HG02623 (cell line): ENCODE results near the gene ASB4.
A peak's percentile ranks its signal among the peaks of the same experiment; 100 is the strongest.
"Not testable (repeated sequence)": the region's sequence is repeated elsewhere in the genome, so short reads cannot be mapped to it uniquely, and the experiment has no call there.

Experiments
- ATAC-seq: cut with Tn5 transposase; IDR thresholded peaks from one replicate; pipeline ENCODE4 v1.9.1; 2021; ENCODE audit warnings: moderate library complexity; ENCODE audit not compliant: unreplicated experiment

ASB4 gene, protein sequence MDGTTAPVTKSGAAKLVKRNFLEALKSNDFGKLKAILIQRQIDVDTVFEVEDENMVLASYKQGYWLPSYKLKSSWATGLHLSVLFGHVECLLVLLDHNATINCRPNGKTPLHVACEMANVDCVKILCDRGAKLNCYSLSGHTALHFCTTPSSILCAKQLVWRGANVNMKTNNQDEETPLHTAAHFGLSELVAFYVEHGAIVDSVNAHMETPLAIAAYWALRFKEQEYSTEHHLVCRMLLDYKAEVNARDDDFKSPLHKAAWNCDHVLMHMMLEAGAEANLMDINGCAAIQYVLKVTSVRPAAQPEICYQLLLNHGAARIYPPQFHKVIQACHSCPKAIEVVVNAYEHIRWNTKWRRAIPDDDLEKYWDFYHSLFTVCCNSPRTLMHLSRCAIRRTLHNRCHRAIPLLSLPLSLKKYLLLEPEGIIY

DNA sequence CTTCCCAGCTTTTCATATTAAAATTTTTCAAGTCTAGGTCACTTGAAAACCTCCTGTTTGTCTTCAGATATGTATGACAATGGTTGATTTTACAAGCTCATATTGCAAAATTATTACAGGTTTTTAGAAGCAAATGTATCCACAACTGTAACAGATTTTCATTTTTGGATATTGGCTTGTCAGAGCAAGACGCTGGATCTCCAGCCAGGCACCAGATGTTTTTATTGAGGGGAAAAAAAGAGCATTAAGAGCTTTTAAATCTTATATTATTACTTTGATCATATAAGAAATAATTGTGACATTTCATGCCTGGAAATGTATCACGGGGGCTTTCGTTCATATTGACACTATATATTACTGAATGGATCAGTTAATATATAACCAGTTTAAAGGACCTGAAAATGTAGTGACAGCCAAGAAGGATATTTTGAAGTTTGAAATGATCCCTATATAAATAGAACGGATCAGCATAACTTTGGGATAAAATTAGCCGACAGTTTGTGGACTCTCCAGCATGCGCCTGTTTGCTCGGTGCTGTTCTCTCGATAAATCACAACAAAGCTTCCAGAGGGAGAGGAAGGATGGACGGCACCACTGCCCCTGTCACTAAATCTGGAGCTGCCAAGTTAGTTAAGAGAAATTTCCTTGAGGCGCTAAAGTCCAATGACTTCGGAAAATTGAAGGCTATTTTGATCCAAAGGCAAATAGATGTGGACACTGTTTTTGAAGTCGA, at the start of gene ASB4:
Gene ASB4 (plus strand): TSS at position 553 of the 733 bp plus-strand sequence. CDS start 29 bp downstream, at position 582.
- no peak for ATAC-seq

DNA sequence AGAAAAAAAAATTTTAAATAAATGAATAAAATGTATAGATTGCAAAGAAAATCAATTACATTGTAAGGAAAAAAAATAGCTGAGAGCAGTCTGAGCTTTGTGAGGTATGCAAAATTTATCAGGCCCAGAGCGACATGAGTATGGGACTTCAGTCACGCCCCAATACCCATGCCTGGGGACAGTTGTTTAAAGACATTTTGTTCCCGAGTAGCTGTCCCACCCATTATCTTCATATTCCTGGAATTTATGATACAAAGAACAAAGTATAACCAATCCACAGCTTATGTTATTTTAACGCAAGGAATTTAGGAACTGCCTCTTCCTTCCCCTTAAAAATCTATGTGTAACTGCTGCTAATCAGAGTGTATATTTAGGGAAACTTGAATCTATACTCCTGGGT, 49.3 kb upstream of the ASB4 start:
- no peak for ATAC-seq

DNA sequence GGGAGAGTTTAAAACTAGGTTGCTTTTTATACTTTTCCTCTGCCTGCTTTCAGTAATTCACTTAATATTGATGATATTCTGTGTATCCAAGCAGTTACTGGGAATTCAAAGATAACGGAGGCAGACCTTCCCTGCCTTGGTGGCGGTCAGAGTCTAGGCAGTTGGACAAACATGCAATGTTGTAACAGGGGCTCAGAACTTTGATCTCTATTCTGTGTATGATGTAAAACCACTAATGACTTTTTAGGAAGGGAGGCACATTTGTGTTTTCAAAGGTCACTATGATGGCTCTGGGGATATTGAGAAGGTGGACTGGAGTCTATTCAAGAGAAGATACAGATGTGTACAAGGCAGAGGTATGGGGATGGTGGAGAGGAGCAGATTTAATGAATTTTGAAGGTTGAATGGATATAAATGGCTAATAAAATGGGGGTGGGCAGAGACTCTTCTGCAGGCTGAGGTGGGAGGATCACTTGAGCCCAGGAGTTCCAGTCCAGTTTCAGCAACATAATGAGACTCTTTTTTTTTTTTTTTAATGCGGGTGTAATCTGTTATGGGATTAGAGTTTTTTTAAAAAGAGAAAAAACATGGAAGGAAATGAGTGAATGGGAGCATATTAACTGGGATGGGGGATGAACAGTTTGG, 45.2 kb upstream of the ASB4 start:
- ATAC-seq = no peak

DNA sequence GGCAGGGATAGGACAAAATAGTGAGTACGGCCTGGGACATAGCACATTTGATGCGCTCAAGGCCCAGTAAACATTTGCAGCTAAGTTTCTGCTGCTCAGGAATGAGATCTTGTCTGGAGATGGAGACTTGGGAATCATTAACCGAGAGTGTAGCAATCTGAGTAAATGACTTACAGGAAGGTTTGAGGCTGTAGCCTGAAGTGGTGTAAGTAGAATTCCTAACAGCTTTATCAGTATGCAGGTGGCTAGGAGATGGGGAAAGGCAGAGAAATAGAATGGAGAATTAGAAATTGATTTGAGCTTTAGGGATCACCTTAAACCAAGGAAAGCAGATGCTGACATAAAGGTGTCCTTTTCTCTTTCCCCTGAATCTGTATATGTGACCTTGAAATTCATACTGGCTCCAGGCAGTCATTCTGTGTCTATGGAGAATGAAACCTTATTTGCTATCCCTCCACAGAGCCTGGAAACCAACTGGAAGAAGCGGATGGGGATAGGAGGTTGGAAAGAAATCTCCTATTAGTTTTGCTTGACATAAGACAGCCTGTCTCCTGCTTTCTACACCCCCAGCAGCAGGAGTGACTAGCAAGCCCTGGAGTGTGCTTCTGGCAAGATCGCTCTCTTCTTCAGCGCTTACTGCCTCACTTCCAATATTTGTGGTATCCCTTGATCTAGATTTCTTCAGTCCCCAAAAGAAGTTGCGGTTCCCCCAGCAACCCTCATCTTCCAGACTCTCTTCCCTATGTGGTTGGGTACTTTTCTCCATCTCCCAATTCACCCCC, 44.5 kb upstream of the ASB4 start:
- no peak for ATAC-seq

DNA sequence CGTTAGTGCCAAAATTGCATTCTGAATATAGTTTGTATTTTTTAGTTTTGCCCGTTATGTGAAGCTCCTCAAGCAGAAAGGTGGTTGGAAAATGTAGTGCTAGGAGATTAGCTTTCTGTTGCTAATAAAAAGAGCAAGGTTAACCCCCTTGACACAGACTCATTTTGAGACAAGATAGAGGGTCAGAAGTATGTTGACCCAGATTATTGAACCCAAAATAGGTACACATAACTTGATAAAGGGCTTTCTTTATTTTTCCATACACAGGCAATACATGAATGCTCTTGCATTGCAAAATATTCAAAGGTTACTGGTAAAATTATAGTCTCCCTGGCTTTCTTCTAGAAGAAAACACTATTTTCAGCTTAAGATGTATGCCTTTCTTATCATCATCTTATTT, 40.9 kb upstream of the ASB4 start:
- ATAC-seq = no peak

DNA sequence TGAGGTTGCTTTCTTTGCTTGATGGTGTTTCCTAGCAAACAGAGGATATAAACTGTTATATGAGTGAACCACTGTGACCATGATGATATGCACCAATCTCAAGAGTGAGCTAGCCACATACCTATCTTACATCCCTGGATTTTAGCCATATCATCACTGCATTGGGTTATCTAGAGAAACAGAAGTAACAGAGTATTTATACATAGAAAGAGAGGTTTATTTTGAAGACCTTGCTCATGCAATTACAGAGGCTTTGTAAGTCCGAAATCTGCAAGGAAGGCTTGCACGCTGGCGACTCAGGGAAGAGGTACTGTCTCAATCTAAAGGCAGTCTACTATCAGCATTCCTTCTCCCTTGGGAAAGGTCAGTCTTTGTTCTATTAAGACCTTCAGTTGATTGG, 39.1 kb upstream of the ASB4 start:
- ATAC-seq = no peak

DNA sequence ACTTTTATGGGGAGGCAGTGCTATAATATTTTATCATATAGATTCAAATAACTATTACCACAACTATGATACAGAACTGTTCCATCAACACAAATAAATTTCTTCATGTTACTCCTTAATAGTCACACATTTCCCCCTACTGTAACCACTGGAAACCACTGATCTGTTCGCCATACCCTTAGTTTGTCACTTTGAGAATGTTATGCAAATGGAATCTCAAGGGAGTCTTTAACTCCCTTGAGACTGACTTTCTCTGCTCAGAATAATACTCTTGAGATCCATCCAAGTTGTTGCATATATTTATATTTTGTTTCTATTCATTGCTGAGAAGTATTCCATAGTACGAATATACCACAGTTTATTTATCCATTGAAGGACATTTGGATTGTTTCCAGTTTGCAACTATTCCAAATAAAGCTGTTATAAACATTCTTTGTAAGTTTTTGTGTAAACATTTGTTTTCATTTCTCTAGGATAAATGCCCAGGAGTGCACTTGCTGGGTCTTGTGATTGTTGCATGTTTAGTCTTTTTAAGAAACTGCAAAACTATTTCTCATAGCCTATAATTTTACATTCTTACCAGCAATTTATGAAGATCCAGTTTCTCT, 31.2 kb upstream of the ASB4 start:
- no peak for ATAC-seq

DNA sequence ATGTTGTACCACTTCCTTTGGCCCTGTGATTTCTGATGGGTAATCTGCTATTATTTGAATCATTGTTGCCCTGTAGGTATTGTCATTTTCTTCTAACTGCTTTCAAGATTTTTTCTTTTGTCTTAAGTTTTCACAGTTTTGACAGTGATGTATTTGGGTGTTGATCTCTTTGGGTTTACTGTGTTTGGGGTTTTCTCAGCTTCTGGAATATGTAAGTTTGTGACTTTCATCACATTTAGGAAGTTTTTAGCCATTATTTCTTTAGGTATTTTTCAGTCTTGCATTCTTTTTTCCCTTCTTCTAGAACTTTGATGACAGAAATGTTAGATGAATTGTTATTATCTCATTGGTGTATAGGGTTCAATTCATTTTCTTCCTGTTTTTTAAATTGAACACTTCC, 27.8 kb upstream of the ASB4 start:
- no peak for ATAC-seq

DNA sequence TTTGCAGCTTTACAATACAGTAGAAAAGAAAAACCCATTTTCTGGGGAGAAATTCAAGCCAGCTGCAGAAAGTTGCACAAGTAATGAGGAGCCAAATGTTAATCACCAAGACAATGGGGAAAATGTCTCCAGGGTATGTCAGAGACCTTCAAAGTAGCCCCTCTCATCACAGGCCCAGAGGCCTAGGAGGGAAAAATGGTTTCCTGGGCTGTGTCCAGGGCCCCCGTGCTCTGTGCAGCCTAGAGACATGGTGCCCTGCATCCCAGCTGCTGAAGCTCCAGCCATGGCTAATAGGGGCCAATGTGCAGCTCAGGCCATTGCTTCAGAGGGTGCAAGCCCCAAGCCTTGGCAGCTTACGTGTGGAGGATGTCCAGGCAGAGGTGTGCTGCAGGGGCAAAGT, 25.1 kb upstream of the ASB4 start:
- ATAC-seq = not testable (repeated sequence)

DNA sequence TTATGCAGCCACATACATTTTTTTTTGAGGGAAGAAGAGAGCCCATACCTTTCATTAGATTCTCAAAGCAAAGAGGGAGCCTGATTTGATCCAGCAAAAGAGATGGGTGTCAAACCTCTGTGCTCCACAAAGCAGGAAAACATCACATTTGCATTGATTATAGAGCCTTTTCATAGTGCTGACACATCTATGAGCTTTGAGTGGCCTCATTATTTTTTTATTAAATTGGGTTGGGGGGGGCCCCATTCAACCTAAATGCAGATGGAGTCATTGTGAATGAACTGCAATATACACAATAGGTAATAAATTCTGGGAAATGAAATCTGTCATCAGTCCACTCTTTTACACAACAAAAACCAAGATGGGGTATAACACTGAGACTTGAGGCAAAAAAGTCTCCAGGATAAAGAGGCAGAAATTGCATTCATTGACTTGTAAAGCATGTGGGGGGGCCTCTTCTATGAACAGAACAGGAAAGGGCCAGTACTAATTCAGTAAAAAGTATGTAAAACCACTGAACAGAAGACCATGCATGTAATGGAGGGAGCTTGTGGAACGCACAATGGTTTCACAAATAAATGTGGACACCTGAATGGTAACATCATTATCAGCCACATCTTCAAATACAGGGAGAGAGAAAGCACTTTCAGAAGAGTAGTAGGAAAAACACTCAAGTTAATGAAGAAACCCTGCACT, 17.7 kb upstream of the ASB4 start:
- no peak for ATAC-seq

DNA sequence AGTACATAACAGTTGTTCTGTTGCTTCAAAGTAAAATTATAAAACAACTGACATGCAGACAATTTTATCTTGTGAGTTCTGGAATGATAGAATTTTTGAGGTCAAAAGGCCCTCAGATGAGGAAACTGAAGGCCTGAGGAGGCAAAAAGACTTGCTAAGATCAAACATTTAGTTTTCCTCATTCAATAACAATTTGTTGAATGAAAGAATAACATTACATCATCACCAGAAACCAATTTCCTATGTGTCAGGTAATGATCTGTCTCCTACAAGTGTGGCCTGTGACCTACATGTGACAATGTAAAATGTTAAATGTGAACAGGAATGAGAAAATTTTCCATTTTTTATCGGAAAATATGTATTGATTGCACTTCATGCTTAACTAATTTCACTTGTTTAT, 16.6 kb upstream of the ASB4 start:
- no peak for ATAC-seq

DNA sequence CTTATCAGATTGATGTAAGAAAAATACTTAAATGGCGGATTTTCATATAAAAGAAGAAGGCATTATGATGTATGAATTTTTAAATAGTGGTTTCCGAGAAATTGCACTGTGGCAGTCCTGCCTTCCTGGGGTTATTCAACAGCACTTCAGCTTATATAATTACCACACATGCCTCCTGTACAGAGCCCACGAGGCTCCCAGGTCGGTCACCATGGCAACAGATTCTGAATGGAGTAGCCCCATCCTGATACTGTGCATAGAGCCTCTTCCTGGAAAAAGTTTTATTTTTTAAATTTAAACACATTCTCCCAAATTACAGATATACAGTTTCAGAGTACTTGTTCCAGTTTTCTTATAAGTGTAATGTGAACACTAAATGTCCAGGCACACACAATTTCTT, 15.9 kb upstream of the ASB4 start:
- no peak for ATAC-seq

DNA sequence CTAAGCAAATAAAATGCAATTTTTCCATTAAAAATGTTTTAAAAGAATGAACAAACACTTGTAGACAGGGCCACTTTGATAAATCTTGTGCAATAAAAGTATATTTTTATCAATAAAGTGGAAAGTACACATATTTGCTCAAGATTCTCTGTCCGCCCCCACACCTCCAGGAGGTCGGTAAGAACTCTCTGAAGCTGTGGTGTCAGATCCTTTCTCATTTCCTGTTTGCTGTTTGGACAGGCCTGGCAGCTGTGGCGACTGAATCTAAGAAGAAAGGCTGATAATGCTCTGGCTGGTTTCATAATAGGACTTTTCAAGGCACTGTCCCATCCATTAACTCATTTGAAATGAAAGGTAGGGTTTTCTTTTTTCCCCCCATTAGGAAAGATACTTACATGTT, 15.3 kb upstream of the ASB4 start:
- peak; percentile 96 for ATAC-seq

DNA sequence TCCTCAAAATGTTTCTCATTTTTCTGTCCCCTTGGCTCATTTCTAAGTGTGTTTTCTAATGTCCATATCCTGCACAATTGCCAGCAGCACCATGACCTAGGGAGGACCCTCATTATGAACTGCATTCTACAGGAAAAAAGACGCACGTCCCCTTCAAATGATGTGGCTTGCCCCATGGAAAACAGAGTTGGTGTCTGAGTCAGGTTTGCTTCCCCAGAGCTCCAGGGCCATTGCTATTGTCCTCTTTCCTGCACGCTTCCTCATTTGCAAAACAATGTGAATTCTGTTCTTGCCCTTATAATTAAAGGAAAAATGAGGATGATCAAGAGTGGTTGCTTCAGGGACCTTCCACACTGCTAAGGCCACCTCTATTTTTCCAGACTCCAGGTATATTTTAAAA, 14.7 kb upstream of the ASB4 start:
- no peak for ATAC-seq

DNA sequence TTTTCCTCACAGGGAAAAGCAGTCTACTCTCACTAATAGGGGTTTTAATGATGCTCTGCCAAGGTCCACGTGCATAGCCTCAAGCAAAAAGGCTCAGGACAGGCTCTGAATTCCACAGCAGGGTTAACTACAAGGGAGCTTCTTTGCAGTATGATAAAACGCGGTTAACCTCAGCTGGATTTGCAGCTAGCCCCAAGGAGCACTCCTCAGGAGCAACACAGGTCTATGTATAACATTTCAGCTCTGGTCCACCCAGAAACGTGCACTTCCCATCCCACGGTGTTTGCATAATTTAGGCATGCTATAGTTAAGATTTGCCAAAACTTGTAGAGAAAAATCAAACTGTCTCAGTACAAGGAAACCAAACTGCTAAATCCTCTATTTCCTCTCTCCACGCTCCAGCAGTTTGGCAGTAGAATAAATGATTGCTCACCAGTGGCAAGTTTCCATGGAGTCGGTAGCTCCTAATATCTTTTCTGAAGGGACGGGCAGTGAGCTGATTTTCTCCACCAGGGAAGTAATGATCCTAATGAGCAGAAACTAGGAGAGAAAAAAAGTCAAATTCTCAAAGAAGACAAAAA, 13.1 kb upstream of the ASB4 start:
- no peak for ATAC-seq

DNA sequence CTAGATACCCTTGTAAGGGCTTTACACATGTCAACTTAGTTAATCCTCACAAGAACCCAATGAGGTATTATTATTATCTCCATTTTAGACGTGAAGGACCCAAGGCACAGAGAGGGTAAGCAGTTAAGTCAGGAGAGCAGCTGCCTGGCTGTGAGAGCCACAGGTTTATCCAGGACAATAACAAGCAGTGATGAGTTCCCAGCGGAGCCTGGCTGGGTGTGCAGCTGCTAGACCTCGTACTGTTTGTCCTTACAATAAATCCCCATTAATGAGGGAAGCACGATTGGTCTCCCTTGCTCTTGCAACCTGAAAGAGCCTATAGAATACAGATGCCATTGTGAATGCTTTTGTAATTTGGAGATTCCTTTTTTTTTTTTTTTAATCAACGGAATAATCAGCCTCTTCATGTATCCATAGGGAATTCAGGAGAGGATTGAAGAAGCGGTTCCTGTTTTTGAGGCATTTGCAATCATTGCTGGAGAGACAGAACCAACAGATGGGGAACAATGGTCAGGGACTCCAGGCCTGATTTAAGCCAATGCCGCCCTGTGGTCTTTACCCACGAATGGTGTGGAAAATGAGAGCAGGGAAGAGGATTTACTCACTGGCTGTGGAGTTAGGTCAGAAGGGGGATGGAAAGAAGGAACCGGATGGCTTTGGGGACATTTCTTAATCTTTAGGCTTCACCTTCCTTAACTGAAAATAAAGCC, 12.3 kb upstream of the ASB4 start:
- ATAC-seq = no peak

DNA sequence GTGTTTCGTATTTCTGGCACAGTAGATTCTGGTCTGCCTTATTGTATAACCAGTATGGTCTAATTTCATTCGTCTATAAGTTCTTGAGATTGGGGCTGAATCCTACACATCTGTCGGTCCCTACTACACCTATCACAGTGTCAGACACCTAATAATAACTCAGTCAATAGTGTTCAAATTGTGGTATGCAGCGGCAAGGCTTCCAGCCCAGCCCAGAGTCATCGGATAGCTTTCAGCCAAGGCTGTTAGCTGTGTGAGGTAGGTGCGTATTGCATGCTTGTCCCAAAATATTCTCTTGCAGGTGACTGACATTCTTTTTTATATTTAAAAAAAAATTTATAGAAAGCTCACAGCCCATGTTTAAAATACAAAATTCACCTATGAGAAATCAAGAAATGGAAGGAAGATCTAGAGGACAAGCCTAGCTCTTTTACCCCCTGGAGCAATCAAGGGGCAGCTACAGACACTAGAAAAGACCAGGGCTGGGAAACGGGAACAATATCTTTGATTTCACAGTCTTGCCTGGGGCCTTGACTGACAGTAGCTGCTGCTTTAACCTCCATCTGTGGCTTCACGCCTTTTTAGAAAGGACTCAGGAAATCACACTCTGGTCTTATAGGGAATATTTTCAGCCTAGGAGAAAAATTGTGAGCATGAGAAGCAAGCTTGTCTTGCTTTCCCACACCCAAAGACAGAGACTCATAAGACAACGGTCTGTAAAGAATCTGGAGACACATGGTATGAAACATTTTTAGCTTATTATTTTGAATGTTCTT, 9.5 kb upstream of the ASB4 start:
- no peak for ATAC-seq

DNA sequence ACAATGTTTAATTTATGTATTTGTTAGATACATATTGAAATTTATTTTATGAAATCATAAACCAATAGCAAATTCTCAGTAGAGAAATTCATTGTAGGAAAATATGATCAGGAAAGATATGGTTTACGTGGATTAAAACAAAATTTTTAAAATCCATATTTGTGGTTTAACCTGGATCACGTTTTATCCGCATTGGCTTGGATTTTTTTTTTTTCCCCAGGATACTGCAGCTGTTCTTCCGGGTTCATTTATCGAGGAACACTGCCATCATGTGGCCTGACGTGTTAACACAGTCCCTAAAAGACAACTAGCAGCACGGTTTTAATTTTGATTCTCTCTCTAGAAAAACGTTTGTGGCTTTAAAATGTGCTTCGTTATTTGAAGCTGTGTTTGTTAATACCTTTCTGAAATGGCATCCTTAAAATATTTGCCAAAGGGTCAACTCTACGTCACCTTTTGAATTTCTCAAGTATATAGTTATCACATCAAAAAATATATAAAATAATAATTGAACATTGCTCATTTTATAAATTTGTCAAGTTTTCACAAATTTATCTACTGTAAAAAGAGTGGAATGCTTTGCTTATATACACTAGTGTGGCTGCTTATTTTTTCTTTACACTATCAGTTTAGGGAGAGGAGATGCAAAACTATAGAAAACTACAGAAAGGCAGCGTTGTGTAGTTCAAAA, 8.7 kb upstream of the ASB4 start:
- ATAC-seq = peak; percentile 65
